GM18508 (cell line): ENCODE results near the gene TUT7.
"Not testable (repeated sequence)": the region's sequence is repeated elsewhere in the genome, so short reads cannot be mapped to it uniquely, and the experiment has no call there.

Experiments
- ATAC-seq: cut with Tn5 transposase; IDR thresholded peaks from one replicate; pipeline ENCODE4 v1.9.1; 2021; ENCODE audit warnings: moderate number of reproducible peaks; ENCODE audit not compliant: insufficient read depth, unreplicated experiment

TUT7 gene

DNA sequence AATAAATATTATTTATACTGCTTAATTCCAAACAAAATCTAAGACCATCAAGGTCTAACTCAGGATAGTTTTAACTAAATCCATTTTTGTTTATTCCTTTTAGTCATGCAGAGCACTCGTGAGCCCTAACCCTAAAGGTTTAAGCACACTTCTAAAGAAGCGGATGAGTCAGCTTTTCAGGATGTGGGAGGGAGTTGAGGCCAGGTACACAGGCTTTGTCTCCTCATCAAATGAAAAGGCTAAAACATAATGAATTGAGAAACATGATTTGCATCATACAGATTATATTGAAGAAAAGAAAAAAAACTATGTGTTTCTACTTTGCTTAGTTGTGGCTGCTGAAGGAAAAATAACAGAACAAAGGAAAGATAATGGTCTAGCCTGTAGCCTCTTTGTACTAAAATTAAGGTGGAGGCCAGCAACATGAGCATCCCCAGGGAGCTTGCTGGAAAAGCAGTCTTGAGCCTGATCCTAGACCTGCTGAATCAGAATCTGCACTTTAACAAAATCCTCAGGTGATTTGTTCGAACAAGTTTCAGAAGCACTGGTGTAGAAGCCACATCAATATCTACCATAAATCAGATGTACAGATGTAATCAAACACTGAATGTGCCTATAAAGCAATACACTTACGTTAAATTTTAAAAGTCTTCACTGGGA is 50.8 kb downstream of the TUT7 start:
- ATAC-seq = no peak

DNA sequence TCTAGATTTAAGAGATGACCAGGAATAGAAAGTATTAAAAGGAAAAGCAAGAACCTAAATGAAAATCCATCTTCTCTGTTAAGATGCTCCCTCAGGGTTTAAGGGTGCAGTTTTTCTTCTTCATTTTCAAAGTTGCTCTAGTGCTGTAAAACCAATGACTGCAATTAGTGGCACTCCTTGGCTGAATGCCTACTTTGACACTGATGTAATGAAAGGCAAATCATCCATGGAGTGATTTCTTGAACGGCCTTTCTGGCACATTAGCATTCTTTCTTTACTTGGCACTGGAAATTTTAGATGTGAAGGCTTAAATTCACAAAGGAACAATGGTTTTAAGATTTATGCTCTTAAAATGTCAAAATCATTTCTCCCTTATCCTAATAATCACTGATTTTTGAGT is 52.5 kb downstream of the TUT7 start:
- no peak for ATAC-seq

DNA sequence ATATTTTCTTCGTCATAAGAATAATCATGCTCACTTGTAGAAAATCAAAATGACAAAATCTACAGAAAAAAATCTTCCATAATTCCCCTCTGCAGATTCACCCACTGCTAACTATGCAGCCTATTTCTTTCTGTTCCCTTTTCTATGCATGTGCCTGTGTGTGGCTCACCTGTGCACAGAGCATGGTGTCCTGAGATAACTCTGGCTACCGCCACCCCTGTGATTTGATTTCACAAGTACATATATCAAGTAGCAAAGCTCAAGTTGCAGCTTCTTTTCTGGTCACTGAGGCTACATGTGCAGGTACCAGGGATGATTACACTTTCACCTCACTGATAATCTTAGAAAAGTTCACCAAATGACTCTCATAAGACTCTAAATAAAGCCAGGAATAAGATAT is 53.5 kb downstream of the TUT7 start:
- ATAC-seq = no peak

DNA sequence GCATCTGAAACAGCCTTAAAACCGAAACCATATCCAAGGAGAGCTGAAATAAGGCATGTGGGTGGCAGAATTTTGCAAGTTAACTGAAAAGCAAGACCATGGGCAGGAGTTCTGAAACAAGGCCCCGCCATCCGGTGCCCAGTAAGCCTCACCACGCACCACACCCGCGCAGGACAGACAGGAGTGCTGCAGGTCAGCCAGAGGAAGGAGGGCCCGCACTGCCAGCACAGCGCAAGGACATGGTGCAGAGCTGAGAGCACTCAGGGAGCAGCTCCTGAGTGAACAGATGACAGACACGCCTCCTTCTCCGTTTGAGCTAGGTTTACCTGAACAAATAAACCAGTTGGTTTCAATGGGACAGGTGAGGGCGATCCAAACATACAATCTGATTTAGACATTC is 55.3 kb downstream of the TUT7 start:
- ATAC-seq = no peak

DNA sequence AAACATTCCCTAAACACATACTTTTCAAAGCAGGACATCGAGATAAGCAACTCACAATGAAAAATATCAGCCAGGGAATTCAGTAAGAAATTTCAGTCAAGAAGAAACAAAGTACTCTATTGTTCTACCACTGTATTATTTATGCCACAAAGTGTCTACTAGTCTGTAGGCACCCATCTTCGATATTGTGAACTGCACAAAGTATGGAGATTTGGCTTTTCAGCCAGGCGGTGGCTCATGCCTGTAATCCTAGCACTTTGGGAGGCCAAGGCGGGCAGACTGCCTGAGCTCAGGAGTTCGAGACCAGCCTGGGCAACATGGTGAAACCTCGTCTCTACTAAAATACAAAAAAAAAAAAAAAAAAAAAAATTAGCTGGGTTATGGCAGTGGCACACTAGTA is 63.9 kb downstream of the TUT7 start:
- ATAC-seq = not testable (repeated sequence)

DNA sequence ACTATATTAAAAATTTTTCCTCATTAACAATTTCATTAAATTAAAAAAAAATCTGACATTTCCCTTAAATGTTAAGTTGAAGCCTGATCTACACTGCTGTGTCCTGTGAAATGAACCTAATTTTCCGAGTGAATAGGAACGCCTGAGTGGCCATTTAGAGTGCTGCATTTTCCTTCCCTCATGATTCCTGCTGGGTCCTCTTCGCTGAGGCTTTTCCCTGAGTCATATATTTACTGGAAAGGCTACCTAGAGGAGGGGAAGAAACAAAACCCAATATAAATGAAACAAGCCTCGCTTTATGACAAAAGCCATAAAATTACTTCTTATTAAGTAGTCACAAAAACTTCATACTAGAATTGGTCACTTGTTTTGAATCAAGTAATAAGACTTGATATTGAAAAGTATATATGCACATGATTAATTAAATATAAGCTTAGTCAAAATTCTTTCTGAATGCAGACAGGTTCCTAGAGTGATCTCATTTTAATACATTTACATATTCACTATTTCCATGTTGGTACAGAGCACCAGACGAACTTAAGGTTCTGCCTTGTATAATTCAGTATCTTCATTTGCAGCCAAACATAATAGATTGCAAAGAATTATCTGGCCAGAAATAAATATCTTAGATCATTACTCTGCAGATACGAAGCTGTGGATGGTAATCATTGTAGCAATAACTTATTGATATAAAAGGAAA is 65.6 kb downstream of the TUT7 start:
- no peak for ATAC-seq

DNA sequence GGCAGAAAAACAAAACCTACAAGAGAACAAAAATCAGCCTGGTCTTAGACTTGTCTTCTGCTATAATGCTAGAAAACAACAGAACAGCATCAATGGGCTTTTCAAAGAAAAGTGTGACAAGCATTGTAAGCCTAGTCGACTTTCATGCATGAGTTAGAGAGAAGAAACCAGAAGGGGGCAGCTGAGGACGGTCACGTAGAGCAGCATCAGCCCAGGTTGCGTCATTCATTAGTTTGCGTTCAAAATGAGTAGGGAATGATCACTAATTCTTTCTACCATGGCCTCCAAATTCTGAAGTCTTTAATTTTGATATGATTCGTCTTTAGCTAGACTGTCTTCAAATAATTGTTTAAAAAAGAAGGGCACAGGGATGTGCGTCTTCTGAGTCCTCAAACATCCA is 67.2 kb downstream of the TUT7 start:
- no peak for ATAC-seq

DNA sequence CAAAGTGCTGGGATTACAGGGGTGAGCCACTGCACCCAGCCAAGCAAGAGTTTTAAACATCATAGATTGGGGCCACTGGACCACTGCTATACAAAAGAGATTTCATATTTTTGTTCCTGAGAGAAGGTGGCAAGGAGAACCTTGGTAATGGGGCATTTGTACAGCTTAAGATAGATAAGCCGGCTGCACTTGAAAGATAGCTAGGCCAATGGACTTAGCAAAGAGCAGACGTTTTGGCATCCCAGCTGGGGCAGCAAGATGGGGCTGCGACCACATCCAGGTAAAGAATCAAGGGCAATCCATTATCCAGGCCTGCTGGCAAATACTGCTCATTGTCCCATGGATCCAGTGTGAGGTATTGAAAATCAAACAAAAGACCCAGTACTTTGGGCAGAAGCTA is 67.9 kb downstream of the TUT7 start:
- no peak for ATAC-seq

DNA sequence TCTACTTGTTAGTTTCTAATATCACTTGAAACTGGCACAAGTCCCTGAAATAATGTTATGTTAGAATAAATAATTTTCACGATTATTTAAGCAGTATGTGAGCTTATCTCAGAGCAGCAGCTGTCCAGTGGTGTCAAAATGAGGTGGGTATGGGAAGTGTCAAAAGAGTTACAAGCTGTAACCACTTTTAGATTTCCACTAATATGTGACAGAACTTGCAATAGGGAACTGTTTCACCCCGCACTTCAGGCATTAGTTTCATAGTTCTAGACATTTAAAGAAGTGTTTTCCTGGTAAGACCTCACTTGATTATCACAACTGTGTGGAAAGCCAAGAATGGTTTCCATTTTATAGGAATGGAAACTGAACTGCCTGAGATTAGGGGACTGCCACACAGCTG is 68.9 kb downstream of the TUT7 start:
- no peak for ATAC-seq

DNA sequence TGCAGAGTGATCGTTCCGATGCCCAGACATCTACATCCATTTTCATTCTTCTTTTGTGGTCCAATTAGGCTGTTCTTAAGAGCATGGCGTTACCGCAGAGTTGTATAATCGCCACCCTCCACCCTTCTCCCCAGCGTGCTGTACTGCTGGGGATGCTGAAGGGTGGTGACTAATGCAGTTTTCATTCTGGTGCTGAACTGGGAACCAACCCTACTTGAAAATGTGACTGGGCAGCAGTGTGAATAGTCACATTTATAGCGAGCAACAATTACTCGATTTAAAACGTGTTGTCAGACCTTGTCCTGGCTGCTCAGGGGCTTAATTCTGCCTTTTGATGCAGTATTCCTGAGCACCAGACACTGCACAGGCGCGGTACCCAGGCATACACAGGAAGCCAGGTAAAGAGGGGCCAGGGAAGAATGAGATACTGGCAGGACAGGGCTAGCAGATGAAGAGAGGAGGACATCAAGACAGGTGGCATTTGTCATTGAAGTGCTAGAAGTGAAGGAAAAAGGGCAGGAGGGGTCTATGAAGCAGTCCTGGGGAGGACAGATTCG is 71.2 kb downstream of the TUT7 start:
- ATAC-seq = peak; percentile 12

DNA sequence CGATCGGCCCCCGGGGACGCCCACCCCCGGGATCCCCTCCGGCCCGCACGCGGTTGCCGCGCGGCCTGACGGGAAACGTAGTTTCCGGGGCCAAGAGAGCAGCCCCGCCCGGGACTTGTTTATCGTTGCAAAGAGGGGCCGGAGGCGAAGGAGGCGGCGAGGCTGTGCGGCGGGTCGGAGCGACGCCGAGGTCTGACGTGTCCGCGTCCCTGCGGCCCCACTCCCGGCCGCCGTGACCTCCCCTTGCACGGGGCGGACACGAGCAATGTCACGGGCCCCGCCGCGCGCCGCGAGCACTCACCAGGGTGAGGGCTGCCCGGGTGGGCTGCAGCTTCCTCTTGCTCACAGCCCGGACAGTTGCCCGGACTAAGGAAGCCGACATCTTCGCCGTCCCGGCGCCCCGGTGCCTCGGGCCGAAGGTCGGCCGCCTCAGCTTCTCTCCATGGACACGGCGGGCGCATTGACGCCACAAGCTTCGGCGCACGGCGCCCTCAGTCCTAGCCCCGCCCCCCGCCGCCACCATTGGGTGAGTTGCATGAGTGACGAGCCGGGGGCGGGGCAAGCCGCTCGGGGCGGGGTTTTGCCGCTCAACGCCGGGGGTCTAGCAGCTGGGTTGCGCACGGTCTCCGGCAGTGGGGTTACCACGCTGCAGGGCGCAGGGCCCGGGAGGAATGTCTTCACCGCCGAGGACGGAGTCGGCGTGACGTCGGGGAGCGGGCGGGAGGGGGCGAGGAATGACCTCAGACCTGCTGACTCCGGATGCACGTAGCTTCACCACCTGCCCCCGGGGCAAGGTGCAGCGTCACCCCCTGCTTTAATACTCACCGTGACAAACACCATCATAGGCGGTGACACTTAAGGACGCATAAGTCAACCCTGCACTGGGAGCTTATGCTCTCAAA is 71.9 kb downstream of the TUT7 start, which contains the start of gene ISCA1:
TSS of gene ISCA1 (minus strand) at position 462 of the 902 bp plus-strand sequence. CDS start at position 382, 80 bp downstream.
- peak; percentile 59 for ATAC-seq

DNA sequence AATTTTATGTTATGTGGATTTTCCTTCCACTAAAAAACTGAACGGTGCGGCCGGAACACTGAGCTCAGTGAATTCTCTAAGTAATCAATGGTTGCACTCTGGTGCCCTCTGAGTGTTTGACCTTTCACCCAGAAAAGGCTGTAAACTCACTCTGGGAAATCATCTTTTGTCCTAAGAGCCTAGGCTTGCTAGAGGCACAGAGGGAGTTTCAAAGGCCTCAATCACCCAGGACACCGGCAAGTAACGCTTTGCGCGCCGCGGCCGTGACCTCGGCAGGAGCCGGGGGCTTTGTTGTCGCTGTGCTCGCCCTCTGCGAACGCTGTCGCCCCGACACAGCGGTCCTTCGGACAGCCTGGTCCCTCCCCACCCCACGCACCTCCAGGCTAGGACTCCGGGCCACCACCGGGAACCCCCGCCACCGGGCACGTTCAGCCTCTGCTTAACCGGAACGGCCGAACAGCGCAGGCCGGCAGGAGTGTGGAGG is 72.6 kb downstream of the TUT7 start:
- ATAC-seq = peak; percentile 15

DNA sequence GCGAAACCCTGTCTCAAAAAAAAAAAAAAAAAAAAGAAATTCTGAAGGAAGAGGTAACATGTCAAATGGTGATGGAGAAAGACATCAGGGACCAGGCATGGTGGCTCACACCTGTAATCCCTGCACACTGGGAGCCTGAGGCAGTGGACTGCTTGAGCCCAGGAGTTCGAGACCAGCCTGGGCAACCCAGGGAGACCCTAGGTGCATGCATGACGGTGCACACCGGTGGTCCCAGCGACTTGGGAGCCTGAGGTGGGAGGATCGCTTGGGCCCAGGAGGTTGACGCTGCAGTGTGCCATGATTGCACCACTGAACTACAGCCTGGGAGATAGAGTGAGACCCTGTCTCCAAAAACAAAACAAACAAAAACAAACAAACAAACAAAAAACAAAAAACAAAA is 73.6 kb downstream of the TUT7 start:
- no peak for ATAC-seq

DNA sequence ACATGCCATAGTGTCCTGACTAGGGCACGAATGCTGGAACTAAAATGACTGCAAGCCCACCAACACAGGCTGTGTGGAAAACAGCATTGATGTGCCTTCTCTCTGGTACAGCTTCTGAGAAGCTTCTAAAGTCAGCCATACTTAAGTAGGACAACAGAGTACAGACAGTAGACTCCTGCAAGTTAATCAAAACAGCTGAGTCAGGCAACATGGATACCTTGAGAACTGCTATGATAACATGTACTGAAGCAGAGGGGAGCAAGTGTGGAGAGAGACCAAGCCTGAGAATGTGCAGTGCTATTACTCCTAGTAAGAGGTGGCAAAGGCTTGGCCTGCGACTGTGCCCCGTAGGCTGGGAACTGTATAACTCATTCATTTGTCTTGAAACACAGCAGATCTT is 74.4 kb downstream of the TUT7 start:
- ATAC-seq = no peak

DNA sequence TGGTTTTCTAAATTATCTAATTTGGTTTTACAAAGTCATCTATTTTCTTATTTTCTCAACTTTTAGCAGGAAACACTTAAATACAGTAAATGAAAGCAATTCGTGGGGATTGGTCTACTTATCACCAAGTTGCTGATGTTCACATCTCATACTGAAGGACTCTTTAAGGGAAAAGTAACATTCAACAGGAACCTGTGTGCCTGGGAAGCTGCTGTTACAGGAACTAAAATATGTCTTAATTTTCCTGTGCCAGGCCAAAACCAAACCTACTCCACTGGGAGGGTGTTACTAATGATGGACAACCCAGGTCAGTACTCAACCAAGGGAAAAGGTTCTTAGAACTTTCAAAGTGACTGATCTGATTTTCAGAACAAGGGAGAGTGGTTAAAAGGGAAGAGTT is 77.1 kb downstream of the TUT7 start:
- no peak for ATAC-seq

DNA sequence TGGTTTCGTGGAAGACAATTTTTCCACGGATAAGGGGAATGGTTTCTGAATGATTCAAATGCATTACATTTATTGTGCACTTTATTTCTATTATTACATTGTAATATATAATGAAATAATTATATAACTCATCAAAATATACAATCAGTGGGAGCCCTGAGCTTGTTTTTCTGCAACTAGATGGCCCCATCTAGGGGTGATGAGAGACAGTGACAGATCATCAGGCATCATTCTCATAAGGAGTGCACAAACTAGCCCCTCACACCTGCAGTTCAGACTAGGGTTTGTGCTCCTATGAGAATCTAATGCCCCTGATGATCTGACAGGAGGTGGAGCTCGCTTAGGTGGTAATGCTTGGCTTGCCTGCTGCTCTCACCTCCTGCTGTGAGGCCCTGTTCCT is 78.2 kb downstream of the TUT7 start:
- ATAC-seq = no peak

DNA sequence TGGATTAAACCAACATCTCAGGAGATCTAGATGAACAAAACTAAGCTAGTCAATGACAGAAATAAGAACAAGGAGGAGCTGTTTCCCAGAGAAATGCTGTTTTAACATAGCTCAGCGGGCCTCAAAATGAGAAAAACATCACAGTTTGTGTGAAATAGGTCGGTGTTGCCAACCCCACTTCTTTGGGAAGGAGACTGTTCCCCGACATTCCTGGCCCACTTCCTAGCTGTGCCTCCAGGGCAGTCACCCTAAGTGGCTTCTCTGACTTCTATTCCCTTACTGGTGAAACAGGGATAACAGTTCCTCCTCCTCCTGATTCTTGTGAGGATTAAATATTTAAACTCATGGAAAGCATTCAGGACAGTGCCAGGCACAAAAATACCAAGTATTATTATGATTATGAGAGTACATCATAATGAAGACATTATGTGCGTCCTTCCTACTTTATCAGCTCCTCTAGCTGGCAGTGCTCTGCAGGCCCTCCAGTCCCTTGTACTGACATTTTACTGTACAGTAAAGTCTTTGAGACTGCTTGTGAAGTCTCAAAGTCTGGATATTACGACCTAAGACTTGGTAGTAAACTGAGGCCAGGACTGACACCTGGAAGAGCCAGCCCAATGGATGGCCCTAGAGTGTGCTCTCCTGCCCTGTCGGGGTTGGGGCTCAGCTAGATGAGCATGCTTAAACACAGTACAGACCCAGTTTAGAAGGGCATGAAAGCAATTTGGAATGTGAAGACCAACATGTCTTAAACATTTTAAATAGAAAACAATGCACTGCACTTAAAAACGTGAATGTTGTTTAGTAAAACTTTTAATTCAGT is 79.2 kb downstream of the TUT7 start:
- no peak for ATAC-seq

DNA sequence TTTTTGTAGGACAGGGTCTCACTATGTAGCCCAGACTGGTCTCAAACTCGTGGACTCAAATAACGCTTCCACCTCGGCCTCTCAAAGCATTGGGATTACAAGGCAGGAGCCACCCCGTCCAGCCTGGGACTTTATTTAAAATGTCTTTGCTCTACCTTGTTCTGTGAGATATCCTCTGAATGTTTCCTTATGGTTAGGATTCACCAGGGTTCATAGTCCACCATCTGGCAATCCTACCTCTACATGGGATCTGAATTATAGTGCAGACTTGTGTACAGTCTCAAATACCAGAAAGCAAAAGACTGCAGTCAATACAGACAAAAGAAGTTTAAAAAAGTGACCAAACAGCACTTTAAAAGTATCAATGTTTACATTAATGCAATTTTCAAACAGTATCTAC is 82.0 kb downstream of the TUT7 start:
- ATAC-seq = no peak

DNA sequence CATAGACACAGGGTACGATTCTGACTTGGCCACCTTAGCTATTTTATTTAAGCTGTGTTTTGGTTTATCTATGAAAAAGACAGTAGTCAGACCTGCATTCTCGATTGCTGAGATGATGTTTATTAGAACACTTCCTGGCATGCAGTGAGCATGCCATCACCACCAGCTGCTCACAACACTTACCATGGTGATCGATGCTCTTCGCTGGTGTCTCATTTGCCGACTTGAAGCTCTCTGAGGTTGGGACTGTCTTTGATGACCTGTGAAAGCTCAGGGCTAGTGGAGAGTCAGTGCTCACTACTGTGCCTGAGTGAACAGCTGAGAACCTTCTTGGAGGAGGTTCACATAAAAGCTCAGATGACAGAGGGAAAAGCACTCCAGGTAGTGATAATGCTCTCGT is 90.3 kb downstream of the TUT7 start:
- ATAC-seq = no peak

DNA sequence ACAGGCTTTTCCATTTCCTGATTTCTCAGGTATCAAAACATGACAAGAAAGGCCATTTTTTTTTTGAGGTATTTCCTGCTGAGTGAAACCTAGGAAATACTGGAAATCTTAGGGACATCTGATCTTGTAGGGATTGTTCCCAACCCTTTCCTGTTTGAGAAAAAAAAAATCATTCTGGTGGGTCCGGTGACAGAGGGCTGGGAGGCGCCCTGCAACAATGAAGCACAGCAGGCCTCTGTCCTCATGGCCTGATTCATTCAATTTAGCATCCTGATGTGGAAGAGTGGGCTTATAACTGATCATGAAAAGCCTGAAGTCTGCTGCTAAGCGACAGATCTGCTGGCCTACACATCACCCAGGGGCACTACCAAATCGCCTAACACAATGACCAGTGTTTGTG is 91.7 kb downstream of the TUT7 start:
- ATAC-seq = no peak
